MCF 10A (cell line): ENCODE results near the gene TEX53. TPM values are rescaled to one million over a fixed set of nuclear protein-coding genes. Genes with fewer than 3 reads are reported as not detected.
A peak's percentile ranks its signal among the peaks of the same experiment; 100 is the strongest.

ENCODE experiments used
- BruUV-seq: library from RNA; stranded (reverse); fragments of 400-500 nt; replicated peaks from 2 replicates; lab custom pipeline; 2021; lab: Mats Ljungman, UMichigan
- CTCF ChIA-PET: fragments of 300-600 bp; sonication (Branson Sonifier 250); formaldehyde crosslinking; extraction: SDS; loops from one replicate; lab custom pipeline; 2021; ENCODE audit warnings: antibody characterized with exemption, inconsistent platforms; lab: Yijun Ruan, JAX
- POLR2A ChIA-PET: fragments of 300-600, 350-650 bp; sonication (Branson Sonifier 250); formaldehyde crosslinking; extraction: SDS; loops from one replicate; lab custom pipeline; 2020; ENCODE audit warnings: antibody characterized with exemption, inconsistent platforms; lab: Yijun Ruan, JAX
- DNase-seq: peaks from one replicate; pipeline ENCODE4 v3.0.0-alpha.2; 2018; ENCODE audit not compliant: unreplicated experiment
- H3K27ac Mint-ChIP-seq: one replicate; pipeline ENCODE4 v1.8.0; 2022; ENCODE audit warnings: mild to moderate bottlenecking, low read depth, mixed read lengths; ENCODE audit not compliant: unreplicated experiment
- H3K27me3 Mint-ChIP-seq: one replicate; pipeline ENCODE4 v1.8.0; 2022; ENCODE audit warnings: mixed read lengths; ENCODE audit not compliant: insufficient read depth, unreplicated experiment
- H3K36me3 Mint-ChIP-seq: one replicate; pipeline ENCODE4 v1.8.0; 2022; ENCODE audit warnings: mild to moderate bottlenecking, moderate library complexity, mixed read lengths; ENCODE audit not compliant: insufficient read depth, unreplicated experiment
- H3K4me1 Mint-ChIP-seq: one replicate; pipeline ENCODE4 v1.8.0; 2022; ENCODE audit warnings: mixed read lengths; ENCODE audit not compliant: insufficient read depth, unreplicated experiment
- H3K4me3 Mint-ChIP-seq: one replicate; pipeline ENCODE4 v1.8.0; 2022; ENCODE audit warnings: mild to moderate bottlenecking, moderate library complexity, mixed read lengths; ENCODE audit not compliant: unreplicated experiment
- H3K9me3 Mint-ChIP-seq: one replicate; pipeline ENCODE4 v1.8.0; 2022; ENCODE audit warnings: mixed read lengths; ENCODE audit not compliant: unreplicated experiment
- intact Hi-C: fragments of 100-400 bp; cut with micrococcal nuclease; formaldehyde crosslinking; loops from 2 replicates; pipeline ENCODE4 v1.14.1; 2022
- total RNA-seq: library from RNA; stranded (reverse); gene quantifications from 2 replicates; pipeline ENCODE4 v1.2.3, GENCODE V29; 2022
- TF ChIP-seq, protein P1 (sequence below): fragments of 200-600 bp; IDR thresholded peaks from one replicate; pipeline ENCODE4 v1.8.0; 2022; ENCODE audit warnings: antibody characterized with exemption, mild to moderate bottlenecking; ENCODE audit not compliant: unreplicated experiment

Gene TEX53
- total RNA-seq, 1 experiment from 2014 or later = not detected

DNA sequence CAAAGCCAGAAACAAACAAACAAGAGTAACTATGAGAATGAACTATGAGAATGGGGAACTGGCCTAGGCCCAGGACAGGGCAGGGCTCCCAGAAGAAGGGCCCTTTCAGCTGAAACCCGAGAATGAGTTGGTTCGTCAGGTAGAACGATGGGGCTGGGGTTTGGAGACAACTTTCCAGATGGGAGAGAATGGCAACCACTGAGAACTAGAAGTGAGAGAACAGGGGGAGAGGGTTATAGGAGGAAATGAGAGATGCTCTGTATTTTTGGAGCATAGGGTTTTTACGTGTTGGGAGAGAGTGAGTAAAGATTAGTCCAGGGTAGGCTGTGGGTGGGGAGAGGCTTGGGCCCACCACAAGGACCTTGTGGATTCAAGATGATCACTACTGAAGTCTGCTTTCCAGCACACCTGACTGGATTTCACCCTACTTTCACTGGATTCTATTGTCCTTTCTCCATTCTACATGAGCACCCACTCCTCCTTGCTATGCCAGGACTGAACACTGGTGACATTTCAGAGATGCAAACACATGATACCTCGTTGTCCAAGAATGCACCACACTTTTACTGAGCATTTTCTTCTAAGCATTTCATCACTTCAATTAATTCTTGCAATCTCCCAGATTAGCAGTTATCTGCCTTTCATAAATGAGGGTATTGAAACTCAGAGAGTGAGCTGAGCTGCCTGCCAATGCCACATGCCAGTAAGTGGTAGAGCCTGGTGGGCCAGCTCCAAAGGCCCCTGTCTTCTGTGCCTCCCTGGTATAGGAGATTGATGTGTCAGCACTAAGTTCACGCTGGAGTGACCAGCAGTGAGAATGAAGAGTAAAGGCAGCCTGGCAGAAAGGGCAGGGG lies 49.7 kb downstream of the TEX53 start:
- TF ChIP-seq, protein P1, sequence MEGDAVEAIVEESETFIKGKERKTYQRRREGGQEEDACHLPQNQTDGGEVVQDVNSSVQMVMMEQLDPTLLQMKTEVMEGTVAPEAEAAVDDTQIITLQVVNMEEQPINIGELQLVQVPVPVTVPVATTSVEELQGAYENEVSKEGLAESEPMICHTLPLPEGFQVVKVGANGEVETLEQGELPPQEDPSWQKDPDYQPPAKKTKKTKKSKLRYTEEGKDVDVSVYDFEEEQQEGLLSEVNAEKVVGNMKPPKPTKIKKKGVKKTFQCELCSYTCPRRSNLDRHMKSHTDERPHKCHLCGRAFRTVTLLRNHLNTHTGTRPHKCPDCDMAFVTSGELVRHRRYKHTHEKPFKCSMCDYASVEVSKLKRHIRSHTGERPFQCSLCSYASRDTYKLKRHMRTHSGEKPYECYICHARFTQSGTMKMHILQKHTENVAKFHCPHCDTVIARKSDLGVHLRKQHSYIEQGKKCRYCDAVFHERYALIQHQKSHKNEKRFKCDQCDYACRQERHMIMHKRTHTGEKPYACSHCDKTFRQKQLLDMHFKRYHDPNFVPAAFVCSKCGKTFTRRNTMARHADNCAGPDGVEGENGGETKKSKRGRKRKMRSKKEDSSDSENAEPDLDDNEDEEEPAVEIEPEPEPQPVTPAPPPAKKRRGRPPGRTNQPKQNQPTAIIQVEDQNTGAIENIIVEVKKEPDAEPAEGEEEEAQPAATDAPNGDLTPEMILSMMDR = no peak
- BruUV-seq = no TSS peak
- CTCF ChIA-PET = interaction anchor here (0.8 to 1.2 kb wide), 3 partner anchors 16 to 70 kb away, joined by 3 read pairs; no protein-coding TSS in a partner anchor
- POLR2A ChIA-PET = interaction anchor here (0.6 to 6.4 kb wide), 5 partner anchors 9 to 25 kb away, joined by 3 to 53 read pairs (median 7); partner anchors contain the start of gene ATP6V1G1
- no peaks in the 10 kb centered on the region for H3K9me3 Mint-ChIP-seq
- H3K4me3 Mint-ChIP-seq = no peak overlapping the region
- intact Hi-C loops = no loop called here
- no peaks in the 10 kb centered on the region for H3K27me3 Mint-ChIP-seq
- H3K36me3 Mint-ChIP-seq = peaks cover under 1% of the 10 kb centered on the region
- peaks cover 20% of the 10 kb centered on the region for H3K4me1 Mint-ChIP-seq
- no peak overlapping the region for H3K27ac Mint-ChIP-seq
- DNase-seq = no peak

DNA sequence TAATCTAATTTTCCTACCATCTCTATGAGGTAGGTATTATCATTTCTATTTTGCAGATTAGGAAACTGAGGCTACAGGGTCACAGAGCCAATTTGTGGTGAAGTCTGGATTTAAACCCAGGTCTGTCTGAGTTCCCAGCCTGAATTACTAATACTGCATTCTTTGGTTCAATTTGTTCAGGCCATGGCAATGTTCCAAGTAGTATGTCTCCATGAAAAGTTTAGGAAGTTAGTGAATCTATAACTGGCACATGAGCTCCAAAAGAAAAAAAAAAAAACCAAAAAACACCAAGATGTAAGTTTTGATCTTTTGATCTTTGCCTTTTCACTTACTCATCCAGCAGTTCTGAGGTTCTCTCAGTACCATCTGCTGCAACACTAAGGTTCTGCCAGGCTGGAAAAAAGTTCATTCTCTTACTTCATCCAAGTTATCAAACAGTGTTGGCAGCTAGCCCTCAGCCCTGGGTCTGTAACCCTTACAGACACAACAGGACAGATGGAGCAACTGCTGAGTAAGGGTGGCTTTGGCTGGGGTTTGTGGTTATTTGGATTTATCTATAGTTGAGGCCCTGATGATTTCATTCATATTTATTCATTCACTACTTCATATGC lies 50.9 kb downstream of the TEX53 start:
- DNase-seq = peak; percentile 78
- H3K27ac Mint-ChIP-seq = no peak overlapping the region
- no peaks in the 10 kb centered on the region for H3K27me3 Mint-ChIP-seq
- peaks cover 14% of the 10 kb centered on the region for H3K4me1 Mint-ChIP-seq
- H3K9me3 Mint-ChIP-seq = peaks cover 5% of the 10 kb centered on the region
- no TSS peak for BruUV-seq
- ChIA-PET POLR2A (interaction anchor here (0.7 to 3.3 kb wide), 5 partner anchors 15 to 70 kb away, joined by 3 to 12 read pairs (median 7); partner anchors contain the start of gene ATP6V1G1), CTCF (interaction anchor here (0.5 to 1.2 kb wide), 6 partner anchors 10 to 186 kb away, joined by 3 to 4 read pairs (median 3); no protein-coding TSS in a partner anchor)
- intact Hi-C loops = no loop called here
- peaks cover 6% of the 10 kb centered on the region for H3K36me3 Mint-ChIP-seq
- TF ChIP-seq, protein P1 = no peak
- no peak overlapping the region for H3K4me3 Mint-ChIP-seq

Other genes starting within 250 kb of the TEX53 start
- gene WHRN, start 152.3 kb downstream of the TEX53 start, total RNA-seq = 9.4 and 12.8 TPM in 2 replicates
- gene ATP6V1G1, start 70.0 kb downstream of the TEX53 start, total RNA-seq = 87.1 and 118 TPM in 2 replicates
- 19.9 and 20.7 TPM in 2 replicates for gene TMEM268, start 46.5 kb downstream of the TEX53 start, total RNA-seq
- not detected in 2 replicates for gene TEX48, start 24.4 kb upstream of the TEX53 start, total RNA-seq
- 0.39 and 1.9 TPM in 2 replicates for gene TNFSF15, start 148.2 kb upstream of the TEX53 start, total RNA-seq